Left ventricle myocardium inferior (tissue), 1 donor: ENCODE data around the gene SNX19. TPM values are rescaled to one million over a fixed set of nuclear protein-coding genes. Genes with fewer than 3 reads are reported as not detected.

Experiments
- DNase-seq: peaks from one replicate; pipeline ENCODE4 v3.0.0-alpha.2; 2020
- H3K27ac ChIP-seq: fragments of 200-600 bp; replicated peaks from 2 replicates; pipeline ENCODE4 v1.8.0; 2021
- H3K27me3 ChIP-seq: fragments of 200-600 bp; 2 replicates; pipeline ENCODE4 v1.8.0; 2021; ENCODE audit warnings: low read depth
- H3K36me3 ChIP-seq: fragments of 200-600 bp; 2 replicates; pipeline ENCODE4 v1.8.0; 2021
- H3K4me1 ChIP-seq: fragments of 200-600 bp; 2 replicates; pipeline ENCODE4 v1.8.0; 2021
- H3K4me3 ChIP-seq: fragments of 200-600 bp; 2 replicates; pipeline ENCODE4 v1.8.0; 2021; ENCODE audit warnings: mild to moderate bottlenecking, moderate library complexity
- H3K9me3 ChIP-seq: fragments of 200-600 bp; replicated peaks from 2 replicates; pipeline ENCODE4 v1.8.0; 2021
- intact Hi-C: fragments of 100-400 bp; cut with micrococcal nuclease; formaldehyde crosslinking; loops from one replicate; pipeline ENCODE4 v1.11.0; 2022
- long read RNA-seq: library from polyadenylated mRNA; unstranded; transcript quantifications from one replicate; pipeline ENCODE4 v2.0.0, GENCODE V29; 2021
- total RNA-seq: library from RNA; stranded (reverse); fragmentation: NEBNext Ultra II Directional; extraction: Animal tissue kit (Norgen Biotek cat#: 25700); gene quantifications from one replicate; pipeline ENCODE4 v1.2.1, GENCODE V29; 2021
- TF ChIP-seq, protein P1 (sequence below): fragments of 200-600 bp; IDR thresholded peaks from 2 replicates; pipeline ENCODE4 v1.8.0; 2021; ENCODE audit warnings: antibody characterized with exemption, mild to moderate bottlenecking, borderline replicate concordance
- donor health status: DM: no; HTN: yes; CAD: no; lungs with severe emphysema.

The SNX19 gene, protein sequence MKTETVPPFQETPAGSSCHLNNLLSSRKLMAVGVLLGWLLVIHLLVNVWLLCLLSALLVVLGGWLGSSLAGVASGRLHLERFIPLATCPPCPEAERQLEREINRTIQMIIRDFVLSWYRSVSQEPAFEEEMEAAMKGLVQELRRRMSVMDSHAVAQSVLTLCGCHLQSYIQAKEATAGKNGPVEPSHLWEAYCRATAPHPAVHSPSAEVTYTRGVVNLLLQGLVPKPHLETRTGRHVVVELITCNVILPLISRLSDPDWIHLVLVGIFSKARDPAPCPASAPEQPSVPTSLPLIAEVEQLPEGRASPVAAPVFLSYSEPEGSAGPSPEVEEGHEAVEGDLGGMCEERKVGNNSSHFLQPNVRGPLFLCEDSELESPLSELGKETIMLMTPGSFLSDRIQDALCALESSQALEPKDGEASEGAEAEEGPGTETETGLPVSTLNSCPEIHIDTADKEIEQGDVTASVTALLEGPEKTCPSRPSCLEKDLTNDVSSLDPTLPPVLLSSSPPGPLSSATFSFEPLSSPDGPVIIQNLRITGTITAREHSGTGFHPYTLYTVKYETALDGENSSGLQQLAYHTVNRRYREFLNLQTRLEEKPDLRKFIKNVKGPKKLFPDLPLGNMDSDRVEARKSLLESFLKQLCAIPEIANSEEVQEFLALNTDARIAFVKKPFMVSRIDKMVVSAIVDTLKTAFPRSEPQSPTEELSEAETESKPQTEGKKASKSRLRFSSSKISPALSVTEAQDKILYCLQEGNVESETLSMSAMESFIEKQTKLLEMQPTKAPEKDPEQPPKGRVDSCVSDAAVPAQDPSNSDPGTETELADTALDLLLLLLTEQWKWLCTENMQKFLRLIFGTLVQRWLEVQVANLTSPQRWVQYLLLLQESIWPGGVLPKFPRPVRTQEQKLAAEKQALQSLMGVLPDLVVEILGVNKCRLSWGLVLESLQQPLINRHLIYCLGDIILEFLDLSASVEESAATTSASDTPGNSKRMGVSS
- 56.0 TPM for total RNA-seq
- long read RNA-seq, full-length matches to known transcripts = 34 of 64 reads
- long read RNA-seq, partial matches to known transcripts = 11 of 64 reads
- long read RNA-seq, other reads (novel, unspliced or antisense) = 19 of 64 reads

DNA sequence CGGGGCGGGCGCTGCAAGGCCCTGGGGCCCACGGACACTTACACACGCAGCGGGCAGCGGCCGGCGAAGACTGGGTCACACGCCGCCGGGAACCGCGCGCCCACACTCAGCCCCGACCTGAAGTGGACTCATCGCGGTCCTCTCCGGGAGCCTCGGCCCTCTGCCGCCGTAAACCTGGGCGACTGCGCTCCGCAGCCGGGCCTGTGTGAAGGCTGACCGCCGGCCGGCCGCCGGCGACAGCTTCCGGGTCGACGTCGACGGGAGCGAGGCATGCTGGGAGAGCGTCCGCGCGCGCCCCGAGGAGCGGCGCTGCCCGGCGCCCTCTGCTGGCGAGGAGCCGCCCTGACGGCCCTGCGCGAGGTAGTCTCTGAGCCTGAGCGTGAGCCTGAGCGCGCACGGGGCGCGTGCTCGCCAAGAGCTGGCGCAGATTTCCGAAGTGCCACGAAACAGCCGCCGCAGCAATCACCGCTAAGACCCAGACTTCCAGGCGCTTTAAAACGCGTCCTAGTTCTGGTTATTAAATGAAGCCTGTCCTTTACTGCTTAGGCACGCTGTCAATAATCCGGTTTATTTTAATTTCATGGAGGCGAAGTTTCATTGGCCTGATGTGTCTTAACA is at the start of gene SNX19:
Gene SNX19, minus strand, starts transcription at position 242 of the 618 bp plus-strand sequence. CDS start 540 bp downstream, outside the sequence.
- H3K9me3 ChIP-seq = no peaks in the 10 kb centered on the region
- intact Hi-C loops = no loop called here
- TF ChIP-seq, protein P1, sequence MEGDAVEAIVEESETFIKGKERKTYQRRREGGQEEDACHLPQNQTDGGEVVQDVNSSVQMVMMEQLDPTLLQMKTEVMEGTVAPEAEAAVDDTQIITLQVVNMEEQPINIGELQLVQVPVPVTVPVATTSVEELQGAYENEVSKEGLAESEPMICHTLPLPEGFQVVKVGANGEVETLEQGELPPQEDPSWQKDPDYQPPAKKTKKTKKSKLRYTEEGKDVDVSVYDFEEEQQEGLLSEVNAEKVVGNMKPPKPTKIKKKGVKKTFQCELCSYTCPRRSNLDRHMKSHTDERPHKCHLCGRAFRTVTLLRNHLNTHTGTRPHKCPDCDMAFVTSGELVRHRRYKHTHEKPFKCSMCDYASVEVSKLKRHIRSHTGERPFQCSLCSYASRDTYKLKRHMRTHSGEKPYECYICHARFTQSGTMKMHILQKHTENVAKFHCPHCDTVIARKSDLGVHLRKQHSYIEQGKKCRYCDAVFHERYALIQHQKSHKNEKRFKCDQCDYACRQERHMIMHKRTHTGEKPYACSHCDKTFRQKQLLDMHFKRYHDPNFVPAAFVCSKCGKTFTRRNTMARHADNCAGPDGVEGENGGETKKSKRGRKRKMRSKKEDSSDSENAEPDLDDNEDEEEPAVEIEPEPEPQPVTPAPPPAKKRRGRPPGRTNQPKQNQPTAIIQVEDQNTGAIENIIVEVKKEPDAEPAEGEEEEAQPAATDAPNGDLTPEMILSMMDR = peak; percentile 100

DNA sequence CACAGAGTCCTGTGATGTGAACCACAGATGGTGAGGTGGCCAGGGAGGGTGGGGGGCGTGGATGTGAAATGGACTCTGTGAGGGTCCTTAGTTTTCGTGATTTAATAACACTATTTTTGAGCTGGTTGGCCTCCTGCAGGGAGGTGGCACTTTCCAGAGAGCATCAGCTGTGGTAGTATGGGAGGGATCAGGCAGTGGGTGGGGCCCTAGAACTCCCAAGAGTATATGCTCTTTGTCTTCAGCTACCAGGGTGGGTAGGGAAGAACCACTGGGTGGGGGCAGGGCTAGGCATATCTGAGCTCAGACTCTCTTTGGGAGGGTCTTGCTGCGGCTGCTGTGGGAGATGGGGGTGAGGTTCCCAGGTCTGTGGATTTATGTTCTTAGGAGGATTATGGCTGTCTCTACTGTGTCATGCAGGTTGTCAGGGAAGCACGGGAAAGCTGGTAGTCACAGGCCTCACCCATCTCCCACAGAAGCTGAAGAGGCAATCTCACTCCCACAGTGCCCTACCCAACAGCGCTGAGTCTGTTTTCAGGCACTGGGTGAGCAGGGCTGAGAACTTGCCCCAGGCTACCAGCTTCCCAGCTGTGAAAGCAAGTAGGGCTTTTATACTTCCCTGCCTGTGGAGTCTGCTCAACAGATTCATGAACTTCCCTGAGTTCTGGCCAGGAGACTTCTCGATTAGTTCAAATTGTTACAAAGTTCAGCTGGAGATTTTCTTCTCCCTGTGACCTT is 47.9 kb upstream of the SNX19 start:
- TF ChIP-seq, protein P1 = no peak
- H3K27me3 ChIP-seq = no peaks in the 10 kb centered on the region
- no peak overlapping the region for H3K4me3 ChIP-seq
- H3K27ac ChIP-seq = no peak overlapping the region
- intact Hi-C loops = no loop called here
- no peaks in the 10 kb centered on the region for H3K36me3 ChIP-seq
- H3K4me1 ChIP-seq = no peaks in the 10 kb centered on the region
- peaks cover 29% of the 10 kb centered on the region for H3K9me3 ChIP-seq
- no peak for DNase-seq

More for the DNA sequence above, at the start of gene SNX19:
- Histone ChIP-seq H3K27me3 (no peaks in the 10 kb centered on the region), H3K4me3 (peak within 1 kb of the TSS; percentile 99), H3K4me1 (peaks cover 53% of the 10 kb centered on the region), H3K27ac (peak within 1 kb of the TSS; percentile 90), H3K36me3 (peaks cover 20% of the 10 kb centered on the region)
- peak; percentile 95 for DNase-seq

DNA sequence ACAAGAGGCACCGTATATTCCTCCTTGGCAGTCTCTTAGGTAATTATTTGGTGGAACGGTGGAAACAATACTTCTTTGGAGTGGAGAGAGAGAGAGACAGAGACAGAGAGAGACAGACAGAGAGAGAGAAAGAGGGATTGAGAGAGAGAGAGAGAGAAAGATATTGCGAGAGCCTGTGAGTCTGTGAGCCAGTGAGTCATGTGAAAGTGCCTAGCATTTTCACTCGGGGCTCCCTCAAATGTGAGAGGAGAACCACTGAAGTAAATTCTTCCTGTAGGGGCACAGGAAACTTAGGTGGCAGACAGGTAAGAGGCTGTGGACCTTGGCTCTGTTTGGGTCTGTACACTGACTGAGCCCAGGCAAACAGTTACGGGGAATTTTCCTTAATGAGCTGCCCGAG is 31.6 kb upstream of the SNX19 start:
- no peak overlapping the region for H3K4me3 ChIP-seq
- H3K27ac ChIP-seq = peak overlapping the region; percentile 46
- TF ChIP-seq, protein P1 = no peak
- H3K36me3 ChIP-seq = no peaks in the 10 kb centered on the region
- no peak for DNase-seq
- H3K27me3 ChIP-seq = peaks cover 6% of the 10 kb centered on the region
- intact Hi-C loops = no loop called here
- H3K9me3 ChIP-seq = no peaks in the 10 kb centered on the region
- peaks cover 20% of the 10 kb centered on the region for H3K4me1 ChIP-seq

DNA sequence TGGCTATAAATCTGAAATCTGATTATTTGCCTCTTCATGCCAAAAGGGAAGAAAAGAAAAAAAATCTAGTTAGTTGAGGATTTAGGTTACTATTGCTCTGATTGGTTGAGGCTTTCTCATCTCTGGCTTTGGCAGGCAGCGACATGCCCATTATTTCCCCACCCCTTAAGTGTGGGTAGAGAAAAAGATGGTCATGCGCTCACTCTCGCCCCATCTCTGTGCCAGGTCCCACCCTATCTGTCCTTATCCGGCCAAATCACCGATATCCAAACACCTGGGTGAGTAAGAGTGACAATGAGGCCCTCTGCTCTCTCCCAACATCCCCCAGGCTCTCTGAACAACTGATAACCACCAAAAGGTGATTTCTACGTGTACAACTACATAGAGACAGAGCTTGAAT is 31.2 kb upstream of the SNX19 start:
- Histone ChIP-seq H3K4me1 (peaks cover 20% of the 10 kb centered on the region), H3K4me3 (no peak overlapping the region), H3K36me3 (no peaks in the 10 kb centered on the region), H3K27me3 (peaks cover 6% of the 10 kb centered on the region), H3K27ac (no peak overlapping the region), H3K9me3 (no peaks in the 10 kb centered on the region)
- DNase-seq = no peak
- TF ChIP-seq, protein P1 = no peak
- intact Hi-C loops = no loop called here
